Kidney epithelial cell (primary cell): ENCODE measurements around the gene HOXB1. TPM values are rescaled to one million over a fixed set of nuclear protein-coding genes. Genes with fewer than 3 reads are reported as not detected.
A peak's percentile ranks its signal among the peaks of the same experiment; 100 is the strongest.

Experiments
- DNase-seq: peaks from one replicate; pipeline ENCODE4 v3.0.0-alpha.2; 2010; ENCODE audit warnings: low read depth
- H3K27me3 ChIP-seq: 2 replicates; pipeline ENCODE4 v1.6.0; 2011; ENCODE audit warnings: low read length; ENCODE audit not compliant: control insufficient read depth, insufficient read depth
- H3K36me3 ChIP-seq: 2 replicates; pipeline ENCODE4 v1.5.1; 2011; ENCODE audit warnings: low read length; ENCODE audit not compliant: control insufficient read depth, insufficient read depth
- H3K4me3 ChIP-seq: 2 replicates; pipeline ENCODE4 v1.5.1; 2011; ENCODE audit warnings: low read depth, mild to moderate bottlenecking, control low read depth, low read length
- total RNA-seq: library from RNA; depleted of rRNA; stranded (reverse); fragments of >200 nt; gene quantifications from 2 replicates; pipeline ENCODE4 v1.2.3, GENCODE V29; 2015
- TF ChIP-seq, protein P1 (sequence below): IDR thresholded peaks from 2 replicates; pipeline ENCODE4 v1.5.1; 2011; ENCODE audit warnings: mild to moderate bottlenecking, moderate library complexity, low read length, control low read depth, inconsistent platforms; ENCODE audit not compliant: insufficient read depth, poor library complexity, severe bottlenecking

HOXB1 gene
- total RNA-seq, 1 donor from 2014 or later, result not detected

DNA sequence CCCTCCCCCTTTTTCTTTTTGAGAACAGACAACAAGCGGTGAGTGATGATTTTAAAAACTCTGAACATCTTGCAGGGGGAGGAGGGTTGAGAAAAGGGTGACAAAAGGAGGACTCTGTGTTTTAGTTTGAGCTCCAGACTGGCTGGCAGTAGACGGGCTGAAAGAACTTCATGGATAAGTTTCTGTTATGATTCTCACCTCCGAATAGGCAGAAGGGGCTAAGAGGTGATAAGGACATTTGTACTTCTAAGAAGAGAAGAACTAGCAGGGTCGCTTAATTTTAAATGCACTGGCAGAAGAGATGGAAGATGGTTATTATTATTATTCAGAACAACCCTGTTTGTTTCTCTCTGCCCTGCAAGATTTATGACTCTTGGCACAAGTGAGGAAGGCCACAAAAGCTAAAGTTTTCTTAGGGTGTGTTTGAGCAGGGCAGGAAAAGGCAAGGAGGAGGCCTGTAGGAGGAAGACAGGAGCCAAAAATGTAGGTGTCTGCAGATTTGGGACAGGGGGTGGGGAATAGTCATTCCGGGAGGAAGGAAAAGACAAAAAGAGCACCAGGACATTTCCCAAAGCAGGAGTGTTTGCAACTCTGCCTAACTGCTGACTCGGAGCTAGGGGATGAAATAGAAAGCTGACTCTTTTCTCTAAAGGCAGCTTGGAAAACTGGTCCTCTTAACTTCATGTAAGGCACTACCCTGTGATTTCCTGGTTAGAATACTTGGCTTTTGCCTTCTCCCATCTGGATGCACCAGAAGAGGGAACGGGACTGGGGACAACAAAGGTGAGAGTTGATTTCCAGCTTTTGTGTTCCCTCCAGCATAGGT is 26.0 kb upstream of the HOXB1 start:
- Histone ChIP-seq H3K4me3 (peak overlapping the region; percentile 8), H3K36me3 (peaks cover 6% of the 10 kb centered on the region), H3K27me3 (no peaks in the 10 kb centered on the region)
- no peak for DNase-seq
- TF ChIP-seq, protein P1, sequence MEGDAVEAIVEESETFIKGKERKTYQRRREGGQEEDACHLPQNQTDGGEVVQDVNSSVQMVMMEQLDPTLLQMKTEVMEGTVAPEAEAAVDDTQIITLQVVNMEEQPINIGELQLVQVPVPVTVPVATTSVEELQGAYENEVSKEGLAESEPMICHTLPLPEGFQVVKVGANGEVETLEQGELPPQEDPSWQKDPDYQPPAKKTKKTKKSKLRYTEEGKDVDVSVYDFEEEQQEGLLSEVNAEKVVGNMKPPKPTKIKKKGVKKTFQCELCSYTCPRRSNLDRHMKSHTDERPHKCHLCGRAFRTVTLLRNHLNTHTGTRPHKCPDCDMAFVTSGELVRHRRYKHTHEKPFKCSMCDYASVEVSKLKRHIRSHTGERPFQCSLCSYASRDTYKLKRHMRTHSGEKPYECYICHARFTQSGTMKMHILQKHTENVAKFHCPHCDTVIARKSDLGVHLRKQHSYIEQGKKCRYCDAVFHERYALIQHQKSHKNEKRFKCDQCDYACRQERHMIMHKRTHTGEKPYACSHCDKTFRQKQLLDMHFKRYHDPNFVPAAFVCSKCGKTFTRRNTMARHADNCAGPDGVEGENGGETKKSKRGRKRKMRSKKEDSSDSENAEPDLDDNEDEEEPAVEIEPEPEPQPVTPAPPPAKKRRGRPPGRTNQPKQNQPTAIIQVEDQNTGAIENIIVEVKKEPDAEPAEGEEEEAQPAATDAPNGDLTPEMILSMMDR, result no peak

DNA sequence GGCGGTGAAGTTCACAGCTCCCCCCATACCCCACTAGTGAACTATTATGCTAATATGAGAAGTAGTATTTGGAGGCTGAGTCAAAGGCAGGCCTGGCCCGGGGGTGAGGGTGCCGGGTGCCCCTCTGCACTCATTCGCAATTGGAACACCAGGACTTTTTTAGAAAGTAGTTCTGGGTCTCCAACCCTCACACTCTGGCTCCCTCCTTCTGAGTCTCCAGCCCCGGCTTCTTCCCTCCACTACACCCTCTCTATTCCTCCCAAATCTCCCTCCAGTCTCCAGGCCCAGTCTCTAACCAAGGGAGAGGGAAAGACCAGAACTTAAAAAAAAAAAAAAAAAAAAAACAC is 25.4 kb upstream of the HOXB1 start:
- Histone ChIP-seq H3K27me3 (no peaks in the 10 kb centered on the region), H3K4me3 (peak overlapping the region; percentile 54), H3K36me3 (peaks cover 6% of the 10 kb centered on the region)
- DNase-seq, result no peak
- TF ChIP-seq, protein P1, result no peak

DNA sequence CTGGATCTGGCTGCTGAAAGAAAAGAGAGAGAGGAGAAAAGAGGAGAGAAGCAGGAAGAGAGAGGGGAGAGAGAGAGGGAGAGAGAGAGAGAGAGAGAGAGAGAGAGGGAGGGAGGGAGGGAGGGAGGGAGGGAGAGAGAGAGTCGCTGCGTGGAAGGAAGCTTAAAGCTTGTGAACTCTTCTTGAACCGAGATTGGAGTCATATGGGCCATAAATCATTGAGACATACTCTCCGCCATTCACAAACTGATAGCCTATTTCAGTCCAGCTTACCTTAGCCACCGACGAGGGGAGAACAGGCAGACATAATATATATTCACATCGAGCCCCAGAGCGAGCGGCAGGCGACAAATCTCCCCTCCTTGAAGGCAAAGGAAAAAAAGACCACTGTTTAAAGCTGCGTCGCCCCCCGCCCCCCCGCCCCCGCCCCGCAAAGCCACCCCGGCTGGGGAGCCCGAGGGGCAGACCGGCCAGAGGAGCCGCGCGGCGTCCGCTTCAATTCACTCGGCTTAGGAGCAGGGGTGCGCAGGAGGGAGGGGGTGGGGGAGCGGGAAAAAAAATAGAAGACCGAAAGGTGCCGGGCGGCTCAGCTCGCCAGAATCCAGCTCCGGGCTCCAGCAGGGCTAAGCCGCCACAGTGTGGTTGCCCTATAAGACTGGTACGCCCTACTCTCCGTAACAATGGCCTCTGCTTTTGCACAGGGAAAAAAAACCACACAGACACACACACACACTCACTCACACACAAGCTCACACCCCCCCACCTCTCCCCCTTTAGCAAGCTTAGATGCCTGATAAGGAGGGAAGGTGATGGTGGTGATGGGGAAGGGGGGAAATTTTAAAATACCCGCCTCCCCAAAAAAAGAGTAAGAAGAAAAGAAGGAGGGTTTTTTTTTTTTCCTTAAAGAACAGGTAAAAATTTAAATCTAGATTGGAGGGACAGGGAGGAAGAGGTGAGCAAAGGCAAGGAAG is 24.7 kb upstream of the HOXB1 start:
- Histone ChIP-seq H3K27me3 (no peaks in the 10 kb centered on the region), H3K36me3 (peaks cover 7% of the 10 kb centered on the region), H3K4me3 (peak overlapping the region; percentile 54)
- TF ChIP-seq, protein P1, result no peak
- DNase-seq, result peak; percentile 90

DNA sequence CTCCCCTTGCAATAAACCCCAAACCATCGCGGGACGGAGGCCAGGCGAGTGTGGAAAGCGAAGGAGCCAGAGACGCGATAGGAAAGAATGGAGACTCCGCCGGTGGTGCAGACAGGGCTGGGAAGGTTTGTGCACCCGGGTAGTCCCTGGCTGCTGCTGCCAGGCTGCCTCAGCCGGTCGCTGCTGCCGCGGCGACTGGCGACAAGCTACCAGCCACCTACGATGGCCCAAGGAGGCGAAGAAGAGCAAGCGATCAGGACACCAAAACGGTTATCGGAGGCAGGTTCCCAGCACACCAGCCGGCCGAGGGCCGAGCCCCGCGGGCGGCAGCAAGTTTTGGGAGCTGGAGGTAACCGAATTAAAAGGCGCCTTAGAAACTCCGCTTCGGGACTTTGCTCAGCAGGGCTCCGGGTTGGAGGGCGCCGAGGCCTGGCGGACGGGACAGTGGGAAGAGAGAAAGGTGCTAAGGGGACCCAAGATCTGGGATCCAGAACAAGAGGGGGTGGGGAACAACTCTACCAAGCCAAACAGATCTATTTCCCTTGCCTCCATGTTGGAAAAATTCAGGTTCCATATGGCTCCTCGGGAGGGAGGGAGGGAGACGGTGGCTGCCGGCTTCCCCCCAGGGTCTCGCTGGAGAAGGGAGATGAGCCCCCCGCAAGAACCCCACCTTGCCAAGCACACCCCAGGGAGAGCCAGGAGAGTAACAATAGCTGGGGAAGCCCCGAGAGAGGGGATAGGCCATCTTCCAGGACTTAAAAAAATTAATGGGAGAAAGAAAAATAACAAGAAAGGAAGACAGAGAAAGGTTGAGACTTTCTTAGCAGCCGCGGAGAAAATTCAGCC is 23.8 kb upstream of the HOXB1 start:
- Histone ChIP-seq H3K4me3 (peak overlapping the region; percentile 54), H3K36me3 (peaks cover 8% of the 10 kb centered on the region), H3K27me3 (no peaks in the 10 kb centered on the region)
- TF ChIP-seq, protein P1, result no peak
- DNase-seq, result no peak

DNA sequence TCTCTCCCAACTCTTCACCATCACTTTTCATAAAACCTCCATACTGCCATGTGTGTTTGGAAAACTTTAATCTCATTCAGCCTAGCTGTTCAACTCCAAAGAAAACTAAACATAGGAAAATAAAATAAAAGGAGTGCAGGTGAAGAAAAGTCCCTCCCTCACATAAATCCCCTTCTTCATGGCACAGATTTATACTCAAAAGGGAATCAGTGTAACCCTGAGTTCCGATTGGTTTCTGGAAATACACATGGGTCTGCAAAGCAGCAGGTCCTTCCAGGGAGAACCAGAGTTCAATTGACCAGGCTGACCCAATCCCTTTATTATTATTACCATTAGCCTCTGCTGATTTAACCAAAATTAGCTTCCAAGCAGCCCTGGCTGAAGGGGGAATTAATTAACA is 23.0 kb upstream of the HOXB1 start:
- Histone ChIP-seq H3K36me3 (peaks cover 8% of the 10 kb centered on the region), H3K27me3 (no peaks in the 10 kb centered on the region), H3K4me3 (peak overlapping the region; percentile 54)
- TF ChIP-seq, protein P1, result no peak
- no peak for DNase-seq
